Stimulated activated CD8-positive, alpha-beta memory T cell treated with anti-CD3 and anti-CD28 coated beads, Interleukin-15, amount 100 ng/mL, for 48 hours (primary cell): ENCODE measurements around the gene CIAO1.
"Not testable (repeated sequence)": the region's sequence is repeated elsewhere in the genome, so short reads cannot be mapped to it uniquely, and the experiment has no call there.

Source experiments
- DNase-seq, 2 donors: peaks; one replicate each; pipeline ENCODE4 v3.0.0-alpha.2; 2020; ENCODE audit warnings: low read depth in 2 of 2

Gene CIAO1

GRCh38 chr2:96250188-96250587 lies 15.8 kb upstream of the CIAO1 start:
- DNase-seq: no peak

GRCh38 chr2:96251721-96252292 lies 14.2 kb upstream of the CIAO1 start:
- DNase-seq: no peak

GRCh38 chr2:96252526-96252925 lies 13.5 kb upstream of the CIAO1 start:
- no peak for DNase-seq

- DNase-seq: no peak
These were observed 13.0 kb upstream of the CIAO1 start for GRCh38 chr2:96253006-96253405.

GRCh38 chr2:96254571-96254970 lies 11.5 kb upstream of the CIAO1 start:
- DNase-seq: no peak

GRCh38 chr2:96256611-96257113 lies 9.4 kb upstream of the CIAO1 start:
- no peak for DNase-seq

GRCh38 chr2:96257744-96258143 lies 8.3 kb upstream of the CIAO1 start:
- not testable (repeated sequence) for DNase-seq

GRCh38 chr2:96258166-96259022 lies 7.6 kb upstream of the CIAO1 start:
- DNase-seq: no peak

GRCh38 chr2:96259497-96259921 lies 6.5 kb upstream of the CIAO1 start:
- no peak for DNase-seq

GRCh38 chr2:96260387-96261260 lies 5.4 kb upstream of the CIAO1 start:
- DNase-seq: peak in 1 of 2 donors; percentile 17

GRCh38 chr2:96261328-96262003 lies 4.6 kb upstream of the CIAO1 start:
- DNase-seq: no peak

- DNase-seq: no peak
These were observed 3.7 kb upstream of the CIAO1 start for GRCh38 chr2:96262306-96262705.

- DNase-seq: no peak
These were observed 1.9 kb upstream of the CIAO1 start for GRCh38 chr2:96264086-96264485.

GRCh38 chr2:96264656-96265348 lies 1.2 kb upstream of the CIAO1 start:
- no peak for DNase-seq

GRCh38 chr2:96265349-96265839 lies 631 bp upstream of the CIAO1 start:
- peak; percentile 13 for DNase-seq

- DNase-seq: peak; percentile 34 to 56
These were observed 1.3 kb downstream of the CIAO1 start for GRCh38 chr2:96267159-96267971.

GRCh38 chr2:96271995-96272394 lies 6.0 kb downstream of the CIAO1 start:
- DNase-seq: no peak

- no peak for DNase-seq
These were observed 7.7 kb downstream of the CIAO1 start for GRCh38 chr2:96273763-96274162.

- DNase-seq: no peak
These were observed 8.5 kb downstream of the CIAO1 start for GRCh38 chr2:96274355-96275056.
